GM21528 (cell line): Measurements from ENCODE around the gene SDHA.
"Not testable (repeated sequence)": the region's sequence is repeated elsewhere in the genome, so short reads cannot be mapped to it uniquely, and the experiment has no call there.

Source experiments
- ATAC-seq: cut with Tn5 transposase; IDR thresholded peaks from one replicate; pipeline ENCODE4 v1.9.1; 2021; ENCODE audit warnings: mild to moderate bottlenecking, moderate library complexity; ENCODE audit not compliant: unreplicated experiment, low FRiP score

The SDHA gene

DNA sequence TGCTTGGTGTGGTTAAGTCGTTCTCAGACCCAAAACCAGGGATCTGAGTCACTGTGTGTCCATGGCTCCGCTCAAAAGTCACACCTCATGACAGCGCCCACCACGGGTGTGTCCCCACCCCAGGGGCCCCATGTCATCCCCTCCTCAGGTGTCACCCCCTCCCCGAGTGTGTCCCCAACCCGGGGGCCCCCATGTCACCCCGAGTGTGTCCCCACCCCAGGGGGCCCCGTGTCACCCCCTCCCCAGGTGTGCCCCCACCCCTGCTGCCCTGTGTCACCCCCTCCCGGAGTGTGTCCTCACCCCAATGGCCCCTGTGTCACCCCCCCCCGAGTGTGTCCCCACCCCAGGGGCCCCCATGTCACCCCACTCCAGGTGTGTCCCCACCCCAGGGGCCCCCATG is 21.8 kb upstream of the SDHA start:
- ATAC-seq, result no peak

- not testable (repeated sequence) for ATAC-seq
These were observed 21.1 kb upstream of the SDHA start for GRCh38 chr5:197031-197430.

- no peak for ATAC-seq
These were observed 20.1 kb upstream of the SDHA start for GRCh38 chr5:197892-198489.

- ATAC-seq, result no peak
These were observed 19.5 kb upstream of the SDHA start for GRCh38 chr5:198516-199196.

- ATAC-seq, result no peak
These were observed 18.7 kb upstream of the SDHA start for GRCh38 chr5:199197-199949.

DNA sequence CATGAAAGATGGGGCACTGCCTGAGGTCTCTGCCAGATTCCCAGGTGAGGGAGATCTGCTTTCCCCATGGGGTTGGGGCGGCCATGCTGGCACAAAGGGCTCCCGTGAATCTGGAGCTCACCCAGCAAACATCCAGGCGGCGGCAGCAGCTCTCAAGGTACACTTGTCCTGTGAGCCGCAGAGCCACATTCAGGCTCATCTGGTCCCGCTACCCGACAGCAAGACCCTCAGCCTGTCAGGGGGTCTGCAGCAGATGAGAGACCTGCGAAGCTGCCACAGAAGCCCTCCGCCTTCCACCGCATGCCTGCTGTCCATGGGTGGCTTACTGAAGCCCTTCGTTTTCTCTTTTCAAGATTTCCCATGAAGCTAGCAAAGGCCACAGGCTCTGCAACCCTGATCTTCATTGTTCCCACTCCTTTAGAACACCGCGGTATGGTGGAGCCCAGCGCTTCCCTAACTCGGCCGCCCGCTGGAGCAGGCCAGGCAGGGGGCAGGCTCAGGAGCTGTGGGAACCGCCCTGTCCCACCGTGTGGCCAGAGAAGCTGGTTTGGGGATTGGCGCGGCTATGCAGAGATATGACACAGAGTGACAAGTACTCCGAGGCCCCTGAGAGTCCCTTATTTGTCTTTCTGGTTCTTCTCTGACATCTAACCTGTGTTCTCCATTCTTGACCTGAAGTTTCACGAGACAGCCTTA is 18.0 kb upstream of the SDHA start:
- no peak for ATAC-seq

GRCh38 chr5:200985-201384 is 17.1 kb upstream of the SDHA start:
- ATAC-seq, result no peak

GRCh38 chr5:201672-202071 is 16.4 kb upstream of the SDHA start:
- no peak for ATAC-seq

DNA sequence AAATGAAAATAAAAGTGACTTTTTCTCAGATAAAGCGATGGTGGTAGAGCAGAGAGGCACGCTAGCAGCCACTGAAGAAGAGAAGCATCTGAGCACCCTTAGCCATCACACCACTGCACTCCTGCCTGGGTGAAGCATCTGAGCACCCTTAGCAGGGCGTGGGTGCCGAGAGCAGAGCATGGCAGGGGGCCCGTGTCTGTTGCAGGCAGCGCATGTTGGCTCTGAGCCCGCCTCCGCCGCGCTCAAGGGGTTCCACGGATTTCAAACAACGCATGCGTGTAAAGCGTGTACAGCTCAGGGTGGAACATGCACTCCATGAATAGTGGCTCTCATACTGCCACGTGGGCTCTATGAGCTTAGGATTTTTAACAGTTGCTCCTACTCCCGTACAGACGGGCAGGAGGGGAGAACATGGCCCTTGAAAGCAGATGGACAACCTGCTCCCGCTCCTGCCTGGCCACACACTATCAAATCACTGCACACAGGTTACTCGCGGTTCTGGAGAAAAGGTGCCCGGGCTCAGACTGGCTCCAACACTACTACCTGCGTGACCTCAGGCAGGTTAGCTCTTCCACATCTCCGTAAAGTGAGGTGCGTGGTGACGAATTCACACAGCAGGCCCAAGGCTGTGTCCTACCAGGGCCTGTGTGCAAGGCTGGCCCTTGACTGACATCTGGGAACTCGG is 14.7 kb upstream of the SDHA start:
- no peak for ATAC-seq

- no peak for ATAC-seq
These were observed 14.1 kb upstream of the SDHA start for GRCh38 chr5:204001-204400.

DNA sequence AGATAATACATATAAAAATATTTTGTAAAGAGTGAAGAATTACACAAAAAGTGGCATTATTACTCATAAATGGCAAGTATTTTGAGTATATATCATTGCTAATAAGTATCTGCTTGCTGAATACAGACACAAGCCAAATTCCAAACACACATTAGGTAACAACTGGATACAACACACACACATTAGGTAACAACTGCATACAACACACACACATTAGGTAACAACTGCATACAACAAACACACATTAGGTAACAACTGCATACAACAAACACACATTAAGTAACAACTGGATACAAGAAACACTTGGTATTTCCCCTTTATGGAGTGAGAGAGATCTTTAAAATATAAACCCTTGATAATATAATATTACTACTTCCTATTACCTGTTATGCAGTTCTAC is 13.7 kb upstream of the SDHA start:
- ATAC-seq, result no peak

DNA sequence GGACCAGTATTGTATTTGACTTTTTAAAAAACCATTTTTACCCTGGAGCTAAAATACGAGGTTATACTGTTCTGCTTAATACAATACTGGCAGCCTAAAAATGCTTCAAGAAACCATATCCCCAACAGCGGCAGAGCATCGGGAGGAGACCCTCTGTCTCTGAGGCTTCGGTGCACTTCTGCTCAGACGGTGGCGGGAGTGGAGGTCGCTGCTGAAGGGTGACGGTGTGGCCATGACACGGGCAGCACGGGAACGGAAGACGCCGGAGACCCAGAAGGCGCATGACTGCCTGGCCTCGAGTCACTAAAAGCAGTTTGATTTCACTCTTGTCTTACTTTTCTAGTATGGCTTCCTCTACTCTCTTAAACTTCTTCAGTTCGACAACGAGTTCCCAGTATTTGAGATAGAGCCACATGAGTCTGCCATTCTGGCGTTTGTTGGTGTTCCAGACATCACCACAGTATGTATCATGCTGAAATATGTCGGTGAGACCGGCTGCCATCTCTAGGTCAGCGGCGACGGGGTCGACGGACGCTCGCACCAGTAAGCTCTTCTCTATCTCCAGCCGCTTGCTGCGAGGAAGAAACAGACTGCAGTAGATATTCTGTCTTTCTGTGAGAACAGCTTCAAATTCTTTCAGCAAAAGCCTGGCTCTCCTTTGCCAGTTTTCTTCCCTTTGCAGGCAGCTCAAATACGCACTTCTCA is 13.0 kb upstream of the SDHA start:
- ATAC-seq, result no peak

- ATAC-seq, result no peak
These were observed 11.7 kb upstream of the SDHA start for GRCh38 chr5:206406-206805.

GRCh38 chr5:206927-207536 is 11.1 kb upstream of the SDHA start:
- no peak for ATAC-seq

- no peak for ATAC-seq
These were observed 10.5 kb upstream of the SDHA start for GRCh38 chr5:207599-207998.

GRCh38 chr5:208449-209114 is 9.5 kb upstream of the SDHA start:
- no peak for ATAC-seq

- ATAC-seq, result no peak
These were observed 4.2 kb upstream of the SDHA start for GRCh38 chr5:213803-214395.

DNA sequence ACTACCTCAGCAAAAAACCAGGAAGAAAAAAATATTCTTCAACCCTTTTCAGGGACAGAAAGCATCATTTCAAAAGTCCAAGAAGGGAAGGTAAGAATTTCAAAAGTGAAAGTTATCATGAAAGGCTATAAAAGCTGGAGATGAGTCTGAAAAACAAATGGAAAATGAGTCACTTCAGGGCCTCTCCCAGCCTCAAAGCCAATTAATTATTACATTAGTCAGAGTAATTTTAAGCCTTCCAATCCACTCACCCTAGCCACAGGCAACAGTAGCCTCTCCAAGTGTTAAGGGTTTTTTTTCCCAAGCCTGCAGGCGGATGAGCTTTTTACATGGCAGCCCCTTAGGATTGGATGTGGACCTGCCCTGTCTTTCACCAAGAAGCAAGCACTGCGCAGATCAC is 2.9 kb upstream of the SDHA start:
- not testable (repeated sequence) for ATAC-seq

DNA sequence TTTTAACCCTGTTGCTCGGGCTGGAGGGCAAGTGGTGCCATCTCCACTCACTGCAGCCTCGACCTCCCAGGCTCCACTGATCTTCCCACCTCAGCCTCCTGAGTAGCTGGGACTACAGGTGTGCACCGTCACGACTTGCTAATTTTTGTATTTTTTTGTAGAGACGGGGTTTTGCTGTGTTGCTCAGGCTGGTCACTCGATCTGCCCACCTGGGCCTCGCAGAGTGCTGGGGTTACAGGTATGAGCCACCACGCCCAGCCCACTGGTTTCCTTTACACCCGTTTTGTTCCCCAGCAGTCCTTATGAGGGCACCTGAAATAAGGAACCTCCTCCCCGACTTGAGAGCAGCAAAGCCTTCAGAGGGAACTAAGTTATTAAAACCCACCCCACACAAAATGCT is 2.0 kb upstream of the SDHA start:
- ATAC-seq, result not testable (repeated sequence)
